OCI-LY1 (cell line): ENCODE measurements around the gene CFAP91.

Experiments
- H2AFZ ChIP-seq: fragments of 200-600 bp; sonication (generic), shearing (Covaris generic); 2 replicates; pipeline ENCODE4 v1.6.0; 2014; ENCODE audit warnings: antibody characterized with exemption, mild to moderate bottlenecking, low read length
- H3F3A ChIP-seq: fragments of 200-600 bp; sonication (generic), shearing (Covaris generic); 2 replicates; pipeline ENCODE4 v1.6.0; 2014; ENCODE audit warnings: mild to moderate bottlenecking, antibody characterized with exemption, low read length, moderate library complexity; ENCODE audit not compliant: insufficient read depth
- H3K27ac ChIP-seq: fragments of 200-600 bp; sonication (generic); 2 replicates; pipeline ENCODE4 v1.5.1; 2014; ENCODE audit warnings: low read length, mixed run types, mild to moderate bottlenecking, low read depth; ENCODE audit not compliant: poor library complexity, severe bottlenecking
- H3K27me3 ChIP-seq: fragments of 200-600 bp; sonication (generic); 2 replicates; pipeline ENCODE4 v1.6.0; 2014; ENCODE audit warnings: antibody characterized with exemption, mild to moderate bottlenecking, low read length, moderate library complexity; ENCODE audit not compliant: insufficient read depth
- H3K36me3 ChIP-seq: fragments of 200-600 bp; sonication (generic); 2 replicates; pipeline ENCODE4 v1.6.1; 2014; ENCODE audit warnings: mild to moderate bottlenecking, antibody characterized with exemption, low read length, moderate library complexity, mixed read lengths; ENCODE audit not compliant: insufficient read depth
- H3K4me1 ChIP-seq: fragments of 200-600 bp; sonication (generic); 2 replicates; pipeline ENCODE4 v1.5.1; 2014; ENCODE audit warnings: mild to moderate bottlenecking, low read length, moderate library complexity; ENCODE audit not compliant: insufficient read depth, severe bottlenecking
- H3K4me2 ChIP-seq: fragments of 200-600 bp; sonication (generic), shearing (Covaris generic); 2 replicates; pipeline ENCODE4 v1.6.1; 2014; ENCODE audit warnings: low read length
- H3K4me3 ChIP-seq: fragments of 200-600 bp; sonication (generic); 2 replicates; pipeline ENCODE4 v1.5.1; 2014; ENCODE audit warnings: low read length, low read depth, mild to moderate bottlenecking, mixed read lengths; ENCODE audit not compliant: poor library complexity, severe bottlenecking
- H3K79me2 ChIP-seq: fragments of 200-600 bp; shearing (Covaris generic); 2 replicates; pipeline ENCODE4 v1.6.1; 2016; ENCODE audit warnings: mixed run types, low read length, mixed read lengths; ENCODE audit not compliant: insufficient read depth
- H3K9ac ChIP-seq: fragments of 200-600 bp; sonication (generic), shearing (Covaris generic); 2 replicates; pipeline ENCODE4 v1.6.1; 2014; ENCODE audit warnings: mild to moderate bottlenecking, low read length, mixed read lengths
- H3K9me2 ChIP-seq: fragments of 200-600 bp; sonication (generic), shearing (Covaris generic); 2 replicates; pipeline ENCODE4 v1.6.1; 2014; ENCODE audit warnings: low read depth, mild to moderate bottlenecking, low read length, mixed read lengths
- H3K9me3 ChIP-seq: fragments of 200-600 bp; shearing (Covaris generic); 2 replicates; pipeline ENCODE4 v1.6.1; 2014; ENCODE audit warnings: low read length, mixed read lengths
- H4K20me1 ChIP-seq: fragments of 200-600 bp; sonication (generic), shearing (Covaris generic); 2 replicates; pipeline ENCODE4 v1.6.0; 2016; ENCODE audit warnings: mild to moderate bottlenecking, low read length; ENCODE audit not compliant: insufficient read depth
- EZH2 ChIP-seq: fragments of 200-600 bp; sonication (generic), shearing (Covaris generic); IDR thresholded peaks from 2 replicates; pipeline ENCODE4 v1.8.0; 2017; ENCODE audit warnings: borderline replicate concordance, mixed run types, mild to moderate bottlenecking, antibody characterized with exemption, low read length, moderate library complexity, mixed read lengths
- TF ChIP-seq, protein P1 (sequence below): fragments of 200-600 bp; sonication (generic), shearing (Covaris generic); IDR thresholded peaks from 2 replicates; pipeline ENCODE4 v1.5.1; 2017; ENCODE audit warnings: mild to moderate bottlenecking, antibody characterized with exemption, low read length, moderate library complexity, mixed read lengths

CFAP91 gene

DNA sequence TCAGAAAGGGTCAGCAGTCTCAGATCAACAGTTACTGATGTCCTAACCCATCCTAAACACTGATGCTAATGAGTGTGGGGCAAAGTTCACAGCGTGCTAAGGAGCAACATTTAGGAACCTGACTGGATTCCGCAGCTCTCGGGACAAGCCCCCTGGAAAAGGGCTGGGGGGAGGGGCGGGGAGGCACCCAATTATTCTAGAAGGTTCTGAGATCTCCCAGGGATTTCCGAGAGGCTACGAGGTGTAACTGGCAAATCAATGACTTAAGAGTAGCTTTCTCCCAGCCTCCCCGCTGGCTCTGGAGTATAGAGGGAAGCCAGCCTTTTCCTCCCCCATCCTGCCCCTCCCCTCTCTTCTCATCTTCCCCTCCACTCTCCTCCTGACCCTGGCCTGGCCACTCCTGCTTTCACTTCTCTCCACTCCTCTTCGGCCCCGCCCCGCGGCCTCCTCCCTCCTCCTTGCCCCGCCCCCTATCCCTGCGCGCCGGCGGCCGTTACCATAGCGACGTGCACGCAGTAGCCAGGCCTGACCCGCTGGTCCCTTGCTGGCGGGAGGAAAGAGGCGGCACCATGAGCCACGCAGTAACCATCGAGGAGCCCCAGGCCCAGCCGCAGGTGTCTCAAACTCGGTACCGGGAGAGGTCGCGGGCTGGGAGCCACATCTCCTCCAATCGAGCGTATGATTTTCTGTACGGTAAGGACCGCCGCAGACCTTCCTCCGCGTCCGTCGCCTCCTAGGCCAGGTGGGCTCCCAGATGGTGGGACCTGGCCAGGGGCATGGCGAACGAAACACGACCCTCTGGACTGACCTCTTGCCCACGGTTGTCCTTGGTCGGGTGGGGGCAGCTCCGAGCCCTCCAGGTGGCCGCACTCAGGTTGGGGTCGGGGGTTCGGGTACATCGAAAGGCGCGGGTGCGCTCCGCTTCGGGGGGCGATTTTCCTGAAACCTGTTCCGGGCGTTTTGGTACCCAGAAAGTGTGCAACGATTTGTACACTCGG lies at the start of gene CFAP91:
TSS of gene CFAP91 (plus strand) at position 493 of the 998 bp plus-strand sequence. CDS start at position 570, 77 bp downstream.
- Histone ChIP-seq H2AFZ (peak within 1 kb of the TSS; percentile 70; the same call in 1 of the 2 replicates), H3K9ac (no peak within 1 kb of the TSS; the same call in 1 of the 2 replicates), H3K4me1 (peaks cover 12% of the 10 kb centered on the region), H3K36me3 (no peaks in the 10 kb centered on the region), H3K9me2 (no peaks in the 10 kb centered on the region), H3K27ac (no peak within 1 kb of the TSS), H3K4me3 (peak within 1 kb of the TSS; percentile 53), H3K79me2 (no peaks in the 10 kb centered on the region), H3K27me3 (no peaks in the 10 kb centered on the region; the same call in 1 of the 2 replicates), H3K4me2 (peak within 1 kb of the TSS; percentile 61), H4K20me1 (no peaks in the 10 kb centered on the region), H3F3A (no peaks in the 10 kb centered on the region), H3K9me3 (no peaks in the 10 kb centered on the region)
- TF ChIP-seq EZH2 = no peak
- TF ChIP-seq, protein P1, sequence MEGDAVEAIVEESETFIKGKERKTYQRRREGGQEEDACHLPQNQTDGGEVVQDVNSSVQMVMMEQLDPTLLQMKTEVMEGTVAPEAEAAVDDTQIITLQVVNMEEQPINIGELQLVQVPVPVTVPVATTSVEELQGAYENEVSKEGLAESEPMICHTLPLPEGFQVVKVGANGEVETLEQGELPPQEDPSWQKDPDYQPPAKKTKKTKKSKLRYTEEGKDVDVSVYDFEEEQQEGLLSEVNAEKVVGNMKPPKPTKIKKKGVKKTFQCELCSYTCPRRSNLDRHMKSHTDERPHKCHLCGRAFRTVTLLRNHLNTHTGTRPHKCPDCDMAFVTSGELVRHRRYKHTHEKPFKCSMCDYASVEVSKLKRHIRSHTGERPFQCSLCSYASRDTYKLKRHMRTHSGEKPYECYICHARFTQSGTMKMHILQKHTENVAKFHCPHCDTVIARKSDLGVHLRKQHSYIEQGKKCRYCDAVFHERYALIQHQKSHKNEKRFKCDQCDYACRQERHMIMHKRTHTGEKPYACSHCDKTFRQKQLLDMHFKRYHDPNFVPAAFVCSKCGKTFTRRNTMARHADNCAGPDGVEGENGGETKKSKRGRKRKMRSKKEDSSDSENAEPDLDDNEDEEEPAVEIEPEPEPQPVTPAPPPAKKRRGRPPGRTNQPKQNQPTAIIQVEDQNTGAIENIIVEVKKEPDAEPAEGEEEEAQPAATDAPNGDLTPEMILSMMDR = no peak

DNA sequence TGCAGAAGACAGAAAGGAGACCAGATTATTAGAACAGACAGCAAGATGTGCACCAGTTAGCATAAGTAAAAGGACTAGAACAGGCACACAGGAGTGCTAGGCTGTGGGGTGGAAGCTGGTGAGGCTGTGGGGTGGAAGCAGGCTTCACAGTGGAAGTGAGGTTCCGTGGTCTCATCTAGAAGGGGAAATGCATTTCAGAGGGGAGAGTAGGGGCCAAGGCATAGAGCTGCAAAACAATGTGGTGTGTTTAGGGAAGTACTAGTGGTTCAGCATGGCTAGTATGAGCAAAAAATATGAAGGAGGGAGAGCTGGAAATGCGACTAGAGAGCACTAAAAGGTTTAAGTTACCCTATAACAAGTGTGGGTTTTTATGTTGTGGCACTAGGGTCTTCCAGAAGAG lies 48.9 kb upstream of the CFAP91 start:
- Histone ChIP-seq H2AFZ (no peak overlapping the region), H3F3A (no peaks in the 10 kb centered on the region), H3K36me3 (no peaks in the 10 kb centered on the region), H3K9ac (no peak overlapping the region), H3K9me2 (no peaks in the 10 kb centered on the region), H3K27me3 (no peaks in the 10 kb centered on the region), H4K20me1 (no peaks in the 10 kb centered on the region), H3K4me1 (no peaks in the 10 kb centered on the region), H3K4me2 (no peak overlapping the region), H3K79me2 (no peaks in the 10 kb centered on the region), H3K9me3 (no peaks in the 10 kb centered on the region), H3K4me3 (no peak overlapping the region), H3K27ac (no peak overlapping the region)
- TF ChIP-seq, protein P1 = no peak
- TF ChIP-seq EZH2 = no peak

DNA sequence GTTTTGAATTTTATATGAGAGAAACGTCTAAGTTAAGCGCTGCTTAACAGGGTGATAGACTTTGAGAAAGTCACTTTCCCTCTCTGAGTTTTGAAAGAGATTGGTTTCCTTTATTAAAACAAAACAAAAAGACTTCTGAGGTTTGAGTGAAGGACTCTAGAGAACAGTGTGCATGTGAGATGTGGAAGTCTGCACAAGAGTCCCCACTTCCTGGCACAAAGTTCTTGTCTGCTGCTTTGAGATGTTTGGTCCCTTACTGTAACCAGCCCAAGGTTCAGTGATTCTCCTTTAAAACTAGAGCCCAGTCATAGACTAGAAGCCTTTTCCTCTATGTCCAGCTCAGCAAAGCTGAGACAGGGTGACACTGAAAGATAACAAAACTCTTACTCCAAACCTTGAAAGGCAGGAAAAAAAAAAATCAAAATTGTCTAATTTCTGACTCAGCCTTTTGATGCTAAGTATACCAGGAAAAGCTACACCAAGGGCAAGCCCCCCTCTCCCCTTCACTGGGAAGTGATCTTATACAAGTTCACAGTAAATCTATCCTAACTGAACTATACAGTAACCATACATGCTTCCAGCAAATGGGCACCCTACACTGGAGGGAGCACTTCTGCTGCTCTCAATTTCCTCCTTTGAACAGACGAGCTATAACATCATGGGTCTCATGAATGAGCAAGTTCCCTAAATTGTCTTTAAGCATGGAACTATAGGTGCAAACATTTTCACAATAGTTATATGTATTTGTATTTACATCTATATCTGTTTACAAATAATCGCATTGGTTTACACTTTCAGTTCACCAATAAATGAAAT lies 44.7 kb upstream of the CFAP91 start:
- Histone ChIP-seq H3K9me3 (no peaks in the 10 kb centered on the region), H4K20me1 (no peaks in the 10 kb centered on the region), H3K9me2 (no peaks in the 10 kb centered on the region), H3K4me3 (no peak overlapping the region), H3K4me1 (no peaks in the 10 kb centered on the region), H3F3A (no peaks in the 10 kb centered on the region), H2AFZ (no peak overlapping the region), H3K36me3 (no peaks in the 10 kb centered on the region), H3K4me2 (no peak overlapping the region), H3K27me3 (no peaks in the 10 kb centered on the region), H3K27ac (no peak overlapping the region), H3K79me2 (no peaks in the 10 kb centered on the region), H3K9ac (no peak overlapping the region)
- no peak for TF ChIP-seq EZH2
- TF ChIP-seq, protein P1 = no peak
